HepG2 (cell line): Measurements from ENCODE around the gene ADCYAP1R1. TPM values are rescaled to one million over a fixed set of nuclear protein-coding genes. Genes with fewer than 3 reads are reported as not detected.

Experiments
- ATAC-seq: fragments of 200-7000 bp; cut with Tn5 transposase; 3 replicates; pipeline ENCODE4 v1.9.1; 2020; ENCODE audit warnings: mild to moderate bottlenecking, moderate library complexity
- BruUV-seq: library from RNA; stranded (reverse); fragments of 400-500 nt; replicated peaks from 2 replicates; lab custom pipeline; 2021; lab: Mats Ljungman, UMichigan
- CTCF ChIA-PET: fragments of 300-600 bp; formaldehyde crosslinking; extraction: SDS; loops from one replicate; lab custom pipeline; 2021; ENCODE audit warnings: low total read pairs, inconsistent platforms, low intra/inter-chr PET ratio; lab: Yijun Ruan, JAX
- POLR2A ChIA-PET: fragments of 350-600 bp; sonication (Branson Sonifier 250); formaldehyde crosslinking; loops from one replicate; lab custom pipeline; 2020; ENCODE audit warnings: antibody characterized with exemption, inconsistent platforms; lab: Yijun Ruan, JAX
- DNase-seq: peaks from one replicate; pipeline ENCODE4 v3.0.0-alpha.2; 2015; ENCODE audit warnings: low spot score
- FAIRE-seq: peaks from 3 replicates; lab custom pipeline; 2011; peaks lifted over from hg19 to GRCh38; lab: Jason Lieb, UNC
- H2AFZ ChIP-seq: one replicate; pipeline ENCODE4 v1.6.1; 2011; ENCODE audit warnings: low read length, inconsistent platforms
- H3K27ac ChIP-seq: fragments of 300-600 bp; 3 replicates; pipeline ENCODE4 v1.8.0; 2011; ENCODE audit warnings: mixed run types, mild to moderate bottlenecking, mixed read lengths, low read length, inconsistent platforms; ENCODE audit not compliant: insufficient read depth; ENCODE audit errors: extremely low read length
- H3K27me3 ChIP-seq, 2 experiments: fragments of 200-600 bp in 1 of 2; 2 replicates in 1 of 2; 3 replicates in 1 of 2; pipeline versions ENCODE4 v1.6.0 to v1.8.0; 2011; ENCODE audit warnings: low read length in 2 of 2, mild to moderate bottlenecking in 2 of 2, moderate library complexity in 2 of 2, inconsistent platforms in 1 of 2; ENCODE audit not compliant: insufficient read depth in 2 of 2, control insufficient read depth in 1 of 2
- H3K36me3 ChIP-seq, 2 experiments: fragments of 200-600 bp in 1 of 2; replicated peaks in 1 of 2; 2 replicates in 1 of 2; 3 replicates in 1 of 2; pipeline versions ENCODE4 v1.5.1 to v1.8.0; 2011; ENCODE audit warnings: low read length in 2 of 2, inconsistent platforms in 1 of 2; ENCODE audit not compliant: insufficient read depth in 2 of 2, control insufficient read depth in 1 of 2
- H3K4me1 ChIP-seq: 2 replicates; pipeline ENCODE4 v1.5.1; 2012; ENCODE audit warnings: low read length, inconsistent platforms; ENCODE audit not compliant: insufficient read depth
- H3K4me2 ChIP-seq: 2 replicates; pipeline ENCODE4 v1.6.0; 2011; ENCODE audit warnings: low read depth, low read length, inconsistent platforms
- H3K4me3 ChIP-seq, 3 experiments: fragments of 200-600 bp in 1 of 3; sonication (generic), shearing (Covaris generic) in 1 of 3; replicated peaks in 1 of 3; 2 replicates each; pipeline ENCODE4 v1.5.1; 2011 to 2016; ENCODE audit warnings: low read length in 3 of 3, inconsistent platforms in 2 of 3, low read depth in 2 of 3, mild to moderate bottlenecking in 2 of 3, control low read depth in 1 of 3, mixed read lengths in 1 of 3; ENCODE audit not compliant: insufficient read depth in 1 of 3
- H3K79me2 ChIP-seq: one replicate; pipeline ENCODE4 v1.6.1; 2011; ENCODE audit warnings: low read length, inconsistent platforms; ENCODE audit not compliant: insufficient read depth
- H3K9ac ChIP-seq: 2 replicates; pipeline ENCODE4 v1.6.0; 2011; ENCODE audit warnings: mild to moderate bottlenecking, low read depth, low read length, inconsistent platforms; ENCODE audit not compliant: insufficient read depth
- H3K9me3 ChIP-seq: 2 replicates; pipeline ENCODE4 v1.5.1; 2012; ENCODE audit warnings: mild to moderate bottlenecking, low read length
- H4K20me1 ChIP-seq: 2 replicates; pipeline ENCODE4 v1.6.0; 2011; ENCODE audit warnings: inconsistent platforms, mild to moderate bottlenecking, low read length, moderate library complexity; ENCODE audit not compliant: insufficient read depth
- HDAC6 ChIP-seq: fragments of 200-600 bp; sonication (generic); IDR thresholded peaks from 2 replicates; pipeline ENCODE4 v1.7.0; 2017; ENCODE audit warnings: mild to moderate bottlenecking, antibody characterized with exemption, low read length, low read depth
- NRL ChIP-seq: sonication (generic); formaldehyde crosslinking; IDR thresholded peaks from 2 replicates; pipeline ENCODE4 v1.5.0; 2020; ENCODE audit warnings: missing genetic modification reagents, mild to moderate bottlenecking, moderate library complexity, borderline replicate concordance
- ZBTB3 ChIP-seq: sonication (generic); formaldehyde crosslinking; IDR thresholded peaks from 2 replicates; pipeline ENCODE4 v1.4.0; 2020; ENCODE audit warnings: low read depth, mild to moderate bottlenecking, moderate library complexity, missing genetic modification reagents, borderline replicate concordance
- ZNF12 ChIP-seq: sonication (generic); formaldehyde crosslinking; IDR thresholded peaks from 2 replicates; pipeline ENCODE4 v1.5.0; 2020; ENCODE audit warnings: missing genetic modification reagents
- ZNF251 ChIP-seq: sonication (generic); formaldehyde crosslinking; IDR thresholded peaks from 2 replicates; pipeline ENCODE4 v1.9.0; 2021; ENCODE audit warnings: mild to moderate bottlenecking, missing genetic modification reagents
- ZNF34 ChIP-seq: sonication (generic); formaldehyde crosslinking; IDR thresholded peaks from 2 replicates; pipeline ENCODE4 v1.4.0; 2020; ENCODE audit warnings: mild to moderate bottlenecking, missing genetic modification reagents, borderline replicate concordance
- ZNF557 ChIP-seq: sonication (generic); formaldehyde crosslinking; IDR thresholded peaks from 2 replicates; pipeline ENCODE4 v1.4.0; 2020; ENCODE audit warnings: missing genetic modification reagents
- WGBS: methylation state at CpG from one replicate; pipeline ENCODE4 v1.1.6; 2017; ENCODE audit warnings: low lambda C conversion rate; 5-methylcytosine and 5-hydroxymethylcytosine counted together
- in situ Hi-C: cut with HindIII; loops from 2 replicates; pipeline ENCODE4 v1.10.0; 2017; ENCODE audit warnings: low pct_unique_long_range_greater_than_20kb; ENCODE audit not compliant: extremely low pct_ligation_motif_present
- intact Hi-C: fragments of 100-400 bp; cut with micrococcal nuclease; formaldehyde crosslinking; loops from one replicate; pipeline ENCODE4 v1.10.0; 2022; ENCODE audit not compliant: unreplicated experiment
- polyA plus RNA-seq, 8 experiments: library from polyadenylated mRNA; depleted of rRNA in 3 of 8; stranded (reverse) in 7 of 8; unstranded in 1 of 8; fragments of >200 nt; fragmentation: Illumina TruSeq in 4 of 8; extraction: Trizol in 4 of 8; gene quantifications; 2 replicates each; pipeline versions ENCODE4 v1.2.1 to v1.2.3, GENCODE V29; 2011 to 2016; ENCODE audit warnings: low read depth in 4 of 8, missing spikeins in 1 of 8, mixed read lengths in 1 of 8; ENCODE audit not compliant: insufficient read depth in 1 of 8
- total RNA-seq, 5 experiments: library from RNA; depleted of rRNA; stranded (reverse); fragments of >200 nt; fragmentation: Illumina TruSeq; extraction: Trizol; gene quantifications; 2 replicates each; pipeline ENCODE4 v1.2.3, GENCODE V29; 2016; ENCODE audit warnings: low read depth in 1 of 5

The ADCYAP1R1 gene
- total and polyA plus RNA-seq, 2 of the 13 experiments (the other 11 are each of a cell fraction or from before 2014, with no cell fraction given), result not detected

- no peak for TF ChIP-seq NRL (CRISPR knock-in tag)
- no peak for TF ChIP-seq HDAC6
Measured at GRCh38 chr7:31051598-31052486, at the start of gene ADCYAP1R1 (continued).

- in situ Hi-C loops, result no loop called here
- DNase-seq, result no peak
- no peak for TF ChIP-seq ZBTB3 (CRISPR knock-in tag)
- TF ChIP-seq ZNF12, result peak; percentile 70; the same call in 1 of the 2 replicates
- no peak for TF ChIP-seq ZNF34
- TF ChIP-seq ZNF557 (CRISPR knock-in tag), result no peak
- no peak for TF ChIP-seq ZNF251 (CRISPR knock-in tag)
- TF ChIP-seq, all 625 proteins: peak for 1
- Histone ChIP-seq H3K36me3 (no peaks in the 10 kb centered on the region), H3K79me2 (no peaks in the 10 kb centered on the region), H3K27ac (no peak overlapping the region), H3K27me3 (peaks cover 0 to 2% of the 10 kb centered on the region in 2 experiments; a peak in 1 of 5 replicates), H3K4me1 (no peaks in the 10 kb centered on the region), H3K9me3 (no peaks in the 10 kb centered on the region), H3K4me2 (no peak overlapping the region), H3K4me3 (no peak overlapping the region), H4K20me1 (no peaks in the 10 kb centered on the region), H3K9ac (no peak overlapping the region), H2AFZ (no peak overlapping the region)
- ChIA-PET POLR2A (no interaction called here), CTCF (no interaction called here)
- BruUV-seq, result no TSS peak
- intact Hi-C loops, result no loop called here
- WGBS, result 0% methylated on average over 2 of the region's 2 CpGs
- FAIRE-seq, result no peak
- no peak for ATAC-seq
Measured at GRCh38 chr7:31003097-31003496, 49.0 kb upstream of the ADCYAP1R1 start.
